Naive thymus-derived CD4-positive, alpha-beta T cell (primary cell): ENCODE data around the gene MORN2. TPM values are rescaled to one million over a fixed set of nuclear protein-coding genes. Genes with fewer than 3 reads are reported as not detected.

ENCODE experiments used
- ATAC-seq: fragments of 150-1000 bp; cut with Tn5 transposase; 2 replicates; pipeline ENCODE4 v1.10.0; 2021; ENCODE audit warnings: mild to moderate bottlenecking, moderate library complexity
- CTCF ChIA-PET: fragments of 350-600 bp; sonication (Branson Sonifier 250); formaldehyde crosslinking; loops from one replicate; lab custom pipeline; 2021; ENCODE audit warnings: antibody characterized with exemption; lab: Charles Lee
- POLR2A ChIA-PET: fragments of 350-600 bp; sonication (Branson Sonifier 250); formaldehyde crosslinking; loops from one replicate; lab custom pipeline; 2021; ENCODE audit warnings: antibody characterized with exemption, inconsistent platforms; lab: Charles Lee
- DNase-seq, 9 donors: peaks; one replicate each; pipeline versions ENCODE4 v3.0.0 to v3.0.0-alpha.2; 2020 to 2022; ENCODE audit warnings: mixed read lengths in 1 of 9
- H3K27ac ChIP-seq: one replicate; pipeline ENCODE4 v1.7.0; 2013; ENCODE audit warnings: mild to moderate bottlenecking, low read depth, low read length, moderate library complexity
- H3K27me3 ChIP-seq, 2 donors: one replicate each; pipeline ENCODE4 v1.7.0; 2013; ENCODE audit warnings: low read length in 2 of 2, mild to moderate bottlenecking in 2 of 2, moderate library complexity in 2 of 2; ENCODE audit not compliant: control insufficient read depth in 2 of 2, insufficient read depth in 2 of 2
- H3K36me3 ChIP-seq, 3 experiments: 1 replicate in 2 of 3; 2 replicates in 1 of 3; pipeline ENCODE4 v1.7.0; 2013; ENCODE audit warnings: low read length in 3 of 3, mild to moderate bottlenecking in 3 of 3, moderate library complexity in 1 of 3; ENCODE audit not compliant: insufficient read depth in 3 of 3, control insufficient read depth in 2 of 3
- H3K4me1 ChIP-seq, 2 donors: one replicate each; pipeline ENCODE4 v1.7.0; 2013; ENCODE audit warnings: low read length in 2 of 2, mild to moderate bottlenecking in 2 of 2, moderate library complexity in 1 of 2; ENCODE audit not compliant: control insufficient read depth in 2 of 2, insufficient read depth in 2 of 2
- H3K4me3 ChIP-seq: 2 replicates; pipeline ENCODE4 v1.7.0; 2013; ENCODE audit warnings: mild to moderate bottlenecking, low read length
- H3K9me3 ChIP-seq, 3 experiments: 1 replicate in 2 of 3; 2 replicates in 1 of 3; pipeline ENCODE4 v1.7.0; 2013; ENCODE audit warnings: low read length in 3 of 3; ENCODE audit not compliant: control insufficient read depth in 2 of 3
- H3K27ac Mint-ChIP-seq, 9 donors: one replicate each; pipeline ENCODE4 v1.8.0; 2020 to 2022; ENCODE audit warnings: mixed read lengths in 9 of 9, mild to moderate bottlenecking in 8 of 9, moderate library complexity in 5 of 9, inconsistent platforms in 2 of 9
- H3K27me3 Mint-ChIP-seq, 5 donors: one replicate each; pipeline ENCODE4 v1.8.0; 2021 to 2022; ENCODE audit warnings: mixed read lengths in 5 of 5, mild to moderate bottlenecking in 1 of 5
- H3K36me3 Mint-ChIP-seq, 5 donors: one replicate each; pipeline ENCODE4 v1.8.0; 2020 to 2022; ENCODE audit warnings: mixed read lengths in 5 of 5, mild to moderate bottlenecking in 3 of 5, inconsistent platforms in 1 of 5
- H3K4me1 Mint-ChIP-seq, 7 donors: one replicate each; pipeline ENCODE4 v1.8.0; 2020 to 2022; ENCODE audit warnings: mixed read lengths in 7 of 7, mild to moderate bottlenecking in 3 of 7, inconsistent platforms in 1 of 7
- H3K4me3 Mint-ChIP-seq, 10 donors: one replicate each; pipeline ENCODE4 v1.8.0; 2020 to 2022; ENCODE audit warnings: mild to moderate bottlenecking in 10 of 10, mixed read lengths in 10 of 10, moderate library complexity in 6 of 10, inconsistent platforms in 2 of 10
- H3K9me3 Mint-ChIP-seq, 11 donors: one replicate each; pipeline ENCODE4 v1.8.0; 2020 to 2022; ENCODE audit warnings: mixed read lengths in 11 of 11, mild to moderate bottlenecking in 4 of 11, inconsistent platforms in 1 of 11, moderate library complexity in 1 of 11
- intact Hi-C, 2 donors: fragments of 100-400 bp; cut with micrococcal nuclease; formaldehyde crosslinking; loops; one replicate each; pipeline ENCODE4 v1.15.1; 2023
- polyA plus RNA-seq, 2 donors: library from polyadenylated mRNA; unstranded; fragments of 300-500 nt; fragmentation: Illumina TruSeq; gene quantifications; one replicate each; pipeline ENCODE4 v1.2.3, GENCODE V29; 2021
- total RNA-seq, 6 experiments: library from RNA in 5 of 6; stranded (reverse) in 5 of 6; gene quantifications; 1 replicate in 5 of 6; 2 replicates in 1 of 6; pipeline ENCODE4 v1.2.3 and lab custom pipeline; 2021 to 2026

The MORN2 gene
- total and polyA plus RNA-seq, 7 experiments from 2014 or later = 1.5 to 9.5 (median 2.6) TPM

GRCh38 chr2:38887347-38887746 lies 11.6 kb downstream of the MORN2 start:
- intact Hi-C loops = no loop called here
- H3K36me3 ChIP-seq = no peaks in the 10 kb centered on the region
- H3K27me3 ChIP-seq = no peaks in the 10 kb centered on the region
- no peaks in the 10 kb centered on the region for H3K4me1 ChIP-seq
- H3K4me1 Mint-ChIP-seq = no peaks in the 10 kb centered on the region
- no peak for DNase-seq
- CTCF ChIA-PET = no interaction called here
- ATAC-seq = no peak
- H3K36me3 Mint-ChIP-seq = peaks cover 0 to 4% (median 0%) of the 10 kb centered on the region in 5 donors
- no peak overlapping the region for H3K4me3 ChIP-seq
- POLR2A ChIA-PET = no interaction called here
- H3K27ac ChIP-seq = no peak overlapping the region
- no peaks in the 10 kb centered on the region for H3K9me3 ChIP-seq
- peaks cover 0 to 12% (median 0%) of the 10 kb centered on the region in 5 donors for H3K27me3 Mint-ChIP-seq
- no peaks in the 10 kb centered on the region for H3K9me3 Mint-ChIP-seq
- no peak overlapping the region for H3K27ac Mint-ChIP-seq
- no peak overlapping the region for H3K4me3 Mint-ChIP-seq

- ATAC-seq (no peak), DNase-seq (no peak)
- H3K27me3 ChIP-seq = no peaks in the 10 kb centered on the region
- H3K9me3 ChIP-seq = no peaks in the 10 kb centered on the region
- Mint-ChIP-seq H3K27me3 (peaks cover 0 to 12% (median 0%) of the 10 kb centered on the region in 5 donors), H3K27ac (no peak overlapping the region), H3K36me3 (peaks cover 0 to 4% (median 0%) of the 10 kb centered on the region in 5 donors), H3K4me3 (no peak overlapping the region), H3K9me3 (no peaks in the 10 kb centered on the region), H3K4me1 (no peaks in the 10 kb centered on the region)
- H3K4me1 ChIP-seq = no peaks in the 10 kb centered on the region
- H3K4me3 ChIP-seq = no peak overlapping the region
- no peak overlapping the region for H3K27ac ChIP-seq
- ChIA-PET CTCF (no interaction called here), POLR2A (no interaction called here)
- no peaks in the 10 kb centered on the region for H3K36me3 ChIP-seq
- intact Hi-C loops = no loop called here
These were observed 12.3 kb downstream of the MORN2 start for GRCh38 chr2:38887902-38888554.

- Mint-ChIP-seq H3K36me3 (peaks cover 0 to 4% (median 0%) of the 10 kb centered on the region in 5 donors), H3K27me3 (peaks cover 0 to 12% (median 0%) of the 10 kb centered on the region in 5 donors), H3K4me3 (no peak overlapping the region), H3K9me3 (no peaks in the 10 kb centered on the region), H3K4me1 (no peaks in the 10 kb centered on the region), H3K27ac (no peak overlapping the region)
- no peak for ATAC-seq
- H3K4me1 ChIP-seq = no peaks in the 10 kb centered on the region
- ChIA-PET CTCF (no interaction called here), POLR2A (interaction anchor here (0.8 kb wide), 1 partner anchor 27 kb away, joined by 3 read pairs; no protein-coding TSS in a partner anchor)
- no peak overlapping the region for H3K4me3 ChIP-seq
- intact Hi-C loops = no loop called here
- no peak overlapping the region for H3K27ac ChIP-seq
- H3K27me3 ChIP-seq = no peaks in the 10 kb centered on the region
- H3K36me3 ChIP-seq = no peaks in the 10 kb centered on the region
- no peak for DNase-seq
- no peaks in the 10 kb centered on the region for H3K9me3 ChIP-seq
These were observed 13.3 kb downstream of the MORN2 start for GRCh38 chr2:38889045-38889444.

- CTCF ChIA-PET = no interaction called here
- Mint-ChIP-seq H3K36me3 (peaks cover 0 to 4% (median 0%) of the 10 kb centered on the region in 5 donors), H3K4me1 (no peaks in the 10 kb centered on the region), H3K27ac (no peak within 1 kb of the TSS), H3K27me3 (peaks cover 0 to 13% (median 0%) of the 10 kb centered on the region in 5 donors), H3K4me3 (no peak within 1 kb of the TSS), H3K9me3 (no peaks in the 10 kb centered on the region)
- Histone ChIP-seq H3K4me1 (no peaks in the 10 kb centered on the region), H3K4me3 (no peak within 1 kb of the TSS), H3K27ac (no peak within 1 kb of the TSS), H3K27me3 (no peaks in the 10 kb centered on the region), H3K36me3 (no peaks in the 10 kb centered on the region), H3K9me3 (no peaks in the 10 kb centered on the region)
- POLR2A ChIA-PET = interaction anchor here (0.8 kb wide), 1 partner anchor 26 kb away, joined by 3 read pairs; no protein-coding TSS in a partner anchor
- intact Hi-C loops = no loop called here
- DNase-seq (no peak), ATAC-seq (no peak)
These were observed 13.8 kb downstream of the MORN2 start, which contains the start of gene ARHGEF33 for GRCh38 chr2:38889575-38889974. Gene ARHGEF33, plus strand, starts transcription at chr2:38889875. Its CDS starts 29,573 bp downstream, at chr2:38919448.

GRCh38 chr2:38892819-38893218 lies 17.0 kb downstream of the MORN2 start:
- H3K9me3 Mint-ChIP-seq = no peaks in the 10 kb centered on the region
- DNase-seq (no peak), ATAC-seq (no peak)
- intact Hi-C loops = no loop called here
- no peak overlapping the region for H3K27ac Mint-ChIP-seq
- no peaks in the 10 kb centered on the region for H3K36me3 Mint-ChIP-seq
- no peaks in the 10 kb centered on the region for H3K4me1 Mint-ChIP-seq
- H3K9me3 ChIP-seq = no peaks in the 10 kb centered on the region
- H3K36me3 ChIP-seq = no peaks in the 10 kb centered on the region
- no peaks in the 10 kb centered on the region for H3K4me1 ChIP-seq
- H3K27me3 Mint-ChIP-seq = peaks cover 3 to 26% (median 10%) of the 10 kb centered on the region in 5 donors
- H3K4me3 Mint-ChIP-seq = no peak overlapping the region
- no peak overlapping the region for H3K4me3 ChIP-seq
- ChIA-PET CTCF (no interaction called here), POLR2A (interaction anchor here (0.7 kb wide), 1 partner anchor 1920 kb away, joined by 6 read pairs; no protein-coding TSS in a partner anchor)
- H3K27ac ChIP-seq = no peak overlapping the region
- no peaks in the 10 kb centered on the region for H3K27me3 ChIP-seq

- DNase-seq (no peak), ATAC-seq (no peak)
- Mint-ChIP-seq H3K27ac (no peak overlapping the region), H3K36me3 (no peaks in the 10 kb centered on the region), H3K9me3 (no peaks in the 10 kb centered on the region), H3K4me3 (no peak overlapping the region), H3K27me3 (peaks cover 7 to 26% (median 13%) of the 10 kb centered on the region in 5 donors), H3K4me1 (no peaks in the 10 kb centered on the region)
- intact Hi-C loops = no loop called here
- Histone ChIP-seq H3K4me3 (no peak overlapping the region), H3K27me3 (no peaks in the 10 kb centered on the region), H3K27ac (no peak overlapping the region), H3K9me3 (no peaks in the 10 kb centered on the region), H3K4me1 (no peaks in the 10 kb centered on the region), H3K36me3 (no peaks in the 10 kb centered on the region)
- ChIA-PET CTCF (no interaction called here), POLR2A (no interaction called here)
These were observed 22.5 kb downstream of the MORN2 start for GRCh38 chr2:38898256-38898655.

- H3K27me3 ChIP-seq = no peaks in the 10 kb centered on the region
- no peaks in the 10 kb centered on the region for H3K36me3 Mint-ChIP-seq
These were observed 24.9 kb downstream of the MORN2 start for GRCh38 chr2:38900726-38901125.

More at GRCh38 chr2:38900726-38901125, 24.9 kb downstream of the MORN2 start:
- H3K9me3 ChIP-seq = no peaks in the 10 kb centered on the region
- no peaks in the 10 kb centered on the region for H3K36me3 ChIP-seq
- intact Hi-C loops = no loop called here
- DNase-seq (no peak), ATAC-seq (no peak)
- H3K4me3 ChIP-seq = no peak overlapping the region
- no peak overlapping the region for H3K4me3 Mint-ChIP-seq
- ChIA-PET POLR2A (no interaction called here), CTCF (no interaction called here)
- no peaks in the 10 kb centered on the region for H3K4me1 ChIP-seq
- H3K9me3 Mint-ChIP-seq = no peaks in the 10 kb centered on the region
- H3K27me3 Mint-ChIP-seq = peaks cover 7 to 23% (median 13%) of the 10 kb centered on the region in 5 donors
- no peak overlapping the region for H3K27ac Mint-ChIP-seq
- H3K4me1 Mint-ChIP-seq = no peaks in the 10 kb centered on the region
- H3K27ac ChIP-seq = no peak overlapping the region
